HepG2 (cell line): ENCODE data around the gene RAPSN. TPM values are rescaled to one million over a fixed set of nuclear protein-coding genes. Genes with fewer than 3 reads are reported as not detected.

ENCODE experiments used
- AGO2 ChIP-seq: fragments of 200-400 bp; formaldehyde crosslinking; optimal IDR thresholded peaks from 2 replicates; pipeline ENCODE3; 2017; ENCODE audit warnings: mild to moderate bottlenecking, low read depth, low read length, moderate library complexity
- BCL6 ChIP-seq: IDR thresholded peaks from 2 replicates; pipeline ENCODE4 v1.6.1; 2016; ENCODE audit warnings: missing genetic modification reagents, missing compliant biosample characterization
- EEA1 ChIP-seq: sonication (generic); formaldehyde crosslinking; IDR thresholded peaks from 2 replicates; pipeline ENCODE4 v1.5.1; 2020; ENCODE audit warnings: mild to moderate bottlenecking, missing genetic modification reagents, borderline replicate concordance
- GFI1 ChIP-seq: sonication (generic); formaldehyde crosslinking; IDR thresholded peaks from 2 replicates; pipeline ENCODE4 v1.5.0; 2020; ENCODE audit warnings: missing genetic modification reagents, mild to moderate bottlenecking, borderline replicate concordance
- HNRNPH1 ChIP-seq: fragments of 200-400 bp; formaldehyde crosslinking; optimal IDR thresholded peaks from 2 replicates; pipeline ENCODE3; 2017; ENCODE audit warnings: mild to moderate bottlenecking, low read depth, low read length
- MIER2 ChIP-seq: IDR thresholded peaks from 2 replicates; pipeline ENCODE4 v1.6.1; 2016; ENCODE audit warnings: missing biosample characterization, missing genetic modification reagents
- SPEN ChIP-seq: sonication (generic); formaldehyde crosslinking; IDR thresholded peaks from 2 replicates; pipeline ENCODE4 v1.5.1; 2020; ENCODE audit warnings: low read depth, mild to moderate bottlenecking, missing genetic modification reagents
- ZNF75D ChIP-seq: sonication (generic); formaldehyde crosslinking; IDR thresholded peaks from 2 replicates; pipeline ENCODE4 v1.8.1; 2023; ENCODE audit warnings: missing genetic modification reagents, mild to moderate bottlenecking, borderline replicate concordance
- ZNF788 ChIP-seq: sonication (generic); formaldehyde crosslinking; IDR thresholded peaks from 2 replicates; pipeline ENCODE4 v1.5.0; 2020; ENCODE audit warnings: mild to moderate bottlenecking, missing genetic modification reagents, borderline replicate concordance
- polyA plus RNA-seq, 8 experiments: library from polyadenylated mRNA; depleted of rRNA in 3 of 8; stranded (reverse) in 7 of 8; unstranded in 1 of 8; fragments of >200 nt; fragmentation: Illumina TruSeq in 4 of 8; extraction: Trizol in 4 of 8; gene quantifications; 2 replicates each; pipeline versions ENCODE4 v1.2.1 to v1.2.3, GENCODE V29; 2011 to 2016; ENCODE audit warnings: low read depth in 4 of 8, missing spikeins in 1 of 8, mixed read lengths in 1 of 8; ENCODE audit not compliant: insufficient read depth in 1 of 8
- total RNA-seq, 5 experiments: library from RNA; depleted of rRNA; stranded (reverse); fragments of >200 nt; fragmentation: Illumina TruSeq; extraction: Trizol; gene quantifications; 2 replicates each; pipeline ENCODE4 v1.2.3, GENCODE V29; 2016; ENCODE audit warnings: low read depth in 1 of 5
- TF ChIP-seq, protein P1 (sequence below): sonication (generic); formaldehyde crosslinking; IDR thresholded peaks from 2 replicates; pipeline ENCODE4 v1.4.0; 2020; ENCODE audit warnings: mild to moderate bottlenecking, missing genetic modification reagents, borderline replicate concordance
- TF ChIP-seq, protein P2 (sequence below): sonication (generic); formaldehyde crosslinking; IDR thresholded peaks from 2 replicates; pipeline ENCODE4 v1.4.0; 2020; ENCODE audit warnings: missing genetic modification reagents
- TF ChIP-seq, protein P3 (sequence below): IDR thresholded peaks from 2 replicates; pipeline ENCODE4 v1.6.1; 2012; ENCODE audit warnings: low read length, improper control_type of control experiment

RAPSN gene
- total and polyA plus RNA-seq, 2 of the 13 experiments (the other 11 are each of a cell fraction or from before 2014, with no cell fraction given), result 0.15 to 1.2 TPM

DNA sequence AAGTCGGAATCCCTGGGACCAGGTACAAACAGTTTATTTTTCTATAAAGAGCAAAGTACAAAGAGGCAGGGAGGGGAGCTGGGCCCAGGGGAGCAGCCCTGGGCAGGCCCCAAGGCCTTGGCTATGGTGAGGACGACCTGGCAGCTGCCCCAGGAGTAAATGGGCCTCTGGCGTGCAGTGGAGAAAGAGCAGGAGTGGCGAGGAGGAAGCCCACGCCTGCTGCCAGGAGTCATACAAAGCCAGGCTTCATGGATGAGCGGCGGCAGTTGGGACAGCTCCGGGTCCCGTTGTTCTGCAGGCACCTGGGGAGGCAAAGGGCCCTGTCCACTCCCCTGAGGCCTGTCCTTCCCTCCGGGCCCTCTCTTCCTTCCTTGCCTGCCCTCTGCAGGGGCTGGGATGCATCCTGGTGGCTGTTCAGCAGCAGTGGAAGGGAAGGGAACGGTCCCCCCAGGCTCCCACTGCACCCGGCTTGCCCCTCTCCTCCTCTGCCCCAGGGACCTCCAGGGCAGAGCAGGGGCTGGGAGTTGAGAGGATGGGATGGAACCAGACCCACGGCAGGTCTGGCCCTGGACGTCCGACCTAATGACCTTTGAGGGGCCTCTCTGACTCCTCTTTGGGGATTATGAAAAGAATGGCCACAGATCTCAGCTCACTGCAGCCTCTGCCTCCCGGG is 11.1 kb downstream of the RAPSN start (continued):
- TF ChIP-seq, protein P1, sequence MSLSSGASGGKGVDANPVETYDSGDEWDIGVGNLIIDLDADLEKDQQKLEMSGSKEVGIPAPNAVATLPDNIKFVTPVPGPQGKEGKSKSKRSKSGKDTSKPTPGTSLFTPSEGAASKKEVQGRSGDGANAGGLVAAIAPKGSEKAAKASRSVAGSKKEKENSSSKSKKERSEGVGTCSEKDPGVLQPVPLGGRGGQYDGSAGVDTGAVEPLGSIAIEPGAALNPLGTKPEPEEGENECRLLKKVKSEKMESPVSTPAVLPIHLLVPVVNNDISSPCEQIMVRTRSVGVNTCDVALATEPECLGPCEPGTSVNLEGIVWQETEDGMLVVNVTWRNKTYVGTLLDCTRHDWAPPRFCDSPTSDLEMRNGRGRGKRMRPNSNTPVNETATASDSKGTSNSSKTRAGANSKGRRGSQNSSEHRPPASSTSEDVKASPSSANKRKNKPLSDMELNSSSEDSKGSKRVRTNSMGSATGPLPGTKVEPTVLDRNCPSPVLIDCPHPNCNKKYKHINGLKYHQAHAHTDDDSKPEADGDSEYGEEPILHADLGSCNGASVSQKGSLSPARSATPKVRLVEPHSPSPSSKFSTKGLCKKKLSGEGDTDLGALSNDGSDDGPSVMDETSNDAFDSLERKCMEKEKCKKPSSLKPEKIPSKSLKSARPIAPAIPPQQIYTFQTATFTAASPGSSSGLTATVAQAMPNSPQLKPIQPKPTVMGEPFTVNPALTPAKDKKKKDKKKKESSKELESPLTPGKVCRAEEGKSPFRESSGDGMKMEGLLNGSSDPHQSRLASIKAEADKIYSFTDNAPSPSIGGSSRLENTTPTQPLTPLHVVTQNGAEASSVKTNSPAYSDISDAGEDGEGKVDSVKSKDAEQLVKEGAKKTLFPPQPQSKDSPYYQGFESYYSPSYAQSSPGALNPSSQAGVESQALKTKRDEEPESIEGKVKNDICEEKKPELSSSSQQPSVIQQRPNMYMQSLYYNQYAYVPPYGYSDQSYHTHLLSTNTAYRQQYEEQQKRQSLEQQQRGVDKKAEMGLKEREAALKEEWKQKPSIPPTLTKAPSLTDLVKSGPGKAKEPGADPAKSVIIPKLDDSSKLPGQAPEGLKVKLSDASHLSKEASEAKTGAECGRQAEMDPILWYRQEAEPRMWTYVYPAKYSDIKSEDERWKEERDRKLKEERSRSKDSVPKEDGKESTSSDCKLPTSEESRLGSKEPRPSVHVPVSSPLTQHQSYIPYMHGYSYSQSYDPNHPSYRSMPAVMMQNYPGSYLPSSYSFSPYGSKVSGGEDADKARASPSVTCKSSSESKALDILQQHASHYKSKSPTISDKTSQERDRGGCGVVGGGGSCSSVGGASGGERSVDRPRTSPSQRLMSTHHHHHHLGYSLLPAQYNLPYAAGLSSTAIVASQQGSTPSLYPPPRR (CRISPR knock-in tag), result peak; percentile 4; the same call in 1 of the 2 replicates
- TF ChIP-seq HNRNPH1, result no peak
- peak; percentile 94 for TF ChIP-seq SPEN (CRISPR knock-in tag)
- TF ChIP-seq, protein P2, sequence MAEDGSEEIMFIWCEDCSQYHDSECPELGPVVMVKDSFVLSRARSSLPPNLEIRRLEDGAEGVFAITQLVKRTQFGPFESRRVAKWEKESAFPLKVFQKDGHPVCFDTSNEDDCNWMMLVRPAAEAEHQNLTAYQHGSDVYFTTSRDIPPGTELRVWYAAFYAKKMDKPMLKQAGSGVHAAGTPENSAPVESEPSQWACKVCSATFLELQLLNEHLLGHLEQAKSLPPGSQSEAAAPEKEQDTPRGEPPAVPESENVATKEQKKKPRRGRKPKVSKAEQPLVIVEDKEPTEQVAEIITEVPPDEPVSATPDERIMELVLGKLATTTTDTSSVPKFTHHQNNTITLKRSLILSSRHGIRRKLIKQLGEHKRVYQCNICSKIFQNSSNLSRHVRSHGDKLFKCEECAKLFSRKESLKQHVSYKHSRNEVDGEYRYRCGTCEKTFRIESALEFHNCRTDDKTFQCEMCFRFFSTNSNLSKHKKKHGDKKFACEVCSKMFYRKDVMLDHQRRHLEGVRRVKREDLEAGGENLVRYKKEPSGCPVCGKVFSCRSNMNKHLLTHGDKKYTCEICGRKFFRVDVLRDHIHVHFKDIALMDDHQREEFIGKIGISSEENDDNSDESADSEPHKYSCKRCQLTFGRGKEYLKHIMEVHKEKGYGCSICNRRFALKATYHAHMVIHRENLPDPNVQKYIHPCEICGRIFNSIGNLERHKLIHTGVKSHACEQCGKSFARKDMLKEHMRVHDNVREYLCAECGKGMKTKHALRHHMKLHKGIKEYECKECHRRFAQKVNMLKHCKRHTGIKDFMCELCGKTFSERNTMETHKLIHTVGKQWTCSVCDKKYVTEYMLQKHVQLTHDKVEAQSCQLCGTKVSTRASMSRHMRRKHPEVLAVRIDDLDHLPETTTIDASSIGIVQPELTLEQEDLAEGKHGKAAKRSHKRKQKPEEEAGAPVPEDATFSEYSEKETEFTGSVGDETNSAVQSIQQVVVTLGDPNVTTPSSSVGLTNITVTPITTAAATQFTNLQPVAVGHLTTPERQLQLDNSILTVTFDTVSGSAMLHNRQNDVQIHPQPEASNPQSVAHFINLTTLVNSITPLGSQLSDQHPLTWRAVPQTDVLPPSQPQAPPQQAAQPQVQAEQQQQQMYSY (CRISPR knock-in tag), result no peak
- TF ChIP-seq GFI1, result peak; percentile 65; the same call in 1 of the 2 replicates
- TF ChIP-seq BCL6 (CRISPR knock-in tag), result no peak
- no peak for TF ChIP-seq ZNF75D (CRISPR knock-in tag)
- TF ChIP-seq AGO2, result peak; percentile 53
- TF ChIP-seq MIER2 (CRISPR knock-in tag), result no peak
- TF ChIP-seq, protein P3, sequence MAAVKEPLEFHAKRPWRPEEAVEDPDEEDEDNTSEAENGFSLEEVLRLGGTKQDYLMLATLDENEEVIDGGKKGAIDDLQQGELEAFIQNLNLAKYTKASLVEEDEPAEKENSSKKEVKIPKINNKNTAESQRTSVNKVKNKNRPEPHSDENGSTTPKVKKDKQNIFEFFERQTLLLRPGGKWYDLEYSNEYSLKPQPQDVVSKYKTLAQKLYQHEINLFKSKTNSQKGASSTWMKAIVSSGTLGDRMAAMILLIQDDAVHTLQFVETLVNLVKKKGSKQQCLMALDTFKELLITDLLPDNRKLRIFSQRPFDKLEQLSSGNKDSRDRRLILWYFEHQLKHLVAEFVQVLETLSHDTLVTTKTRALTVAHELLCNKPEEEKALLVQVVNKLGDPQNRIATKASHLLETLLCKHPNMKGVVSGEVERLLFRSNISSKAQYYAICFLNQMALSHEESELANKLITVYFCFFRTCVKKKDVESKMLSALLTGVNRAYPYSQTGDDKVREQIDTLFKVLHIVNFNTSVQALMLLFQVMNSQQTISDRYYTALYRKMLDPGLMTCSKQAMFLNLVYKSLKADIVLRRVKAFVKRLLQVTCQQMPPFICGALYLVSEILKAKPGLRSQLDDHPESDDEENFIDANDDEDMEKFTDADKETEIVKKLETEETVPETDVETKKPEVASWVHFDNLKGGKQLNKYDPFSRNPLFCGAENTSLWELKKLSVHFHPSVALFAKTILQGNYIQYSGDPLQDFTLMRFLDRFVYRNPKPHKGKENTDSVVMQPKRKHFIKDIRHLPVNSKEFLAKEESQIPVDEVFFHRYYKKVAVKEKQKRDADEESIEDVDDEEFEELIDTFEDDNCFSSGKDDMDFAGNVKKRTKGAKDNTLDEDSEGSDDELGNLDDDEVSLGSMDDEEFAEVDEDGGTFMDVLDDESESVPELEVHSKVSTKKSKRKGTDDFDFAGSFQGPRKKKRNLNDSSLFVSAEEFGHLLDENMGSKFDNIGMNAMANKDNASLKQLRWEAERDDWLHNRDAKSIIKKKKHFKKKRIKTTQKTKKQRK, result no peak
- 0 out of 2 replicates have a peak, but pooled peaks have one; percentile 54 for TF ChIP-seq EEA1 (CRISPR knock-in tag)
- TF ChIP-seq ZNF788 (CRISPR knock-in tag), result peak; percentile 36; the same call in 1 of the 2 replicates
